Stomach (tissue), 9 donors: ENCODE results near the gene XPO6. TPM values are rescaled to one million over a fixed set of nuclear protein-coding genes. Genes with fewer than 3 reads are reported as not detected.

Source experiments
- DNase-seq, 2 donors: peaks; one replicate each; pipeline versions ENCODE4 v3.0.0 to v3.0.0-alpha.2; 2013 to 2019
- H3K27ac ChIP-seq, 5 donors: fragments of 200-600 bp in 4 of 5; sonication (generic) in 4 of 5; one replicate each; pipeline ENCODE4 v1.5.1; 2013 to 2019; ENCODE audit warnings: mild to moderate bottlenecking in 1 of 5, moderate library complexity in 1 of 5
- H3K27me3 ChIP-seq, 3 donors: fragments of 200-600 bp; sonication (generic); one replicate each; pipeline ENCODE4 v1.5.1; 2017 to 2019; ENCODE audit warnings: mixed run types in 1 of 3
- H3K36me3 ChIP-seq, 4 donors: fragments of 200-600 bp; sonication (generic); 1 replicate in 3 of 4; 2 replicates in 1 of 4; pipeline ENCODE4 v1.5.1; 2016 to 2019
- H3K4me1 ChIP-seq, 4 donors: fragments of 200-600 bp; sonication (generic); one replicate each; pipeline ENCODE4 v1.5.1; 2016 to 2019
- H3K4me3 ChIP-seq, 4 donors: fragments of 200-600 bp; sonication (generic) in 3 of 4; one replicate each; pipeline ENCODE4 v1.5.1; 2016 to 2019; ENCODE audit warnings: mild to moderate bottlenecking in 1 of 4
- H3K9me3 ChIP-seq, 4 donors: fragments of 200-600 bp; sonication (generic); one replicate each; pipeline ENCODE4 v1.5.1; 2016 to 2019
- EP300 ChIP-seq: sonication (generic); formaldehyde crosslinking; IDR thresholded peaks from one replicate; pipeline ENCODE4 v1.6.1; 2017; ENCODE audit warnings: antibody characterized with exemption
- POLR2A ChIP-seq, 4 donors: fragments of 450-650 bp; IDR thresholded peaks; one replicate each; pipeline ENCODE4 v1.6.1; 2016; ENCODE audit warnings: antibody characterized with exemption in 4 of 4, control low read depth in 2 of 4, mild to moderate bottlenecking in 1 of 4, moderate library complexity in 1 of 4
- POLR2AphosphoS5 ChIP-seq, 3 donors: sonication (generic); formaldehyde crosslinking; IDR thresholded peaks; one replicate each; pipeline ENCODE4 v1.6.1; 2016; ENCODE audit warnings: antibody characterized with exemption in 3 of 3
- WGBS, 5 donors: extraction: QIAGEN DNeasy Blood & Tissue Kit in 3 of 5; methylation state at CpG; one replicate each; pipeline versions ENCODE4 v1.1.5 to v1.1.7; 2013 to 2018; 5-methylcytosine and 5-hydroxymethylcytosine counted together
- intact Hi-C: fragments of 100-400 bp; cut with DNase I; formaldehyde crosslinking; loops from one replicate; pipeline ENCODE4 v1.15.1; 2023; ENCODE audit warnings: low total_unique reads
- polyA plus RNA-seq, 3 donors: library from polyadenylated mRNA; stranded (reverse); fragments of 200-250 nt; gene quantifications; one replicate each; pipeline ENCODE4 v1.2.3, GENCODE V29; 2013
- total RNA-seq, 5 donors: library from RNA; depleted of rRNA; stranded (reverse); fragments of >200 nt; gene quantifications; one replicate each; pipeline versions ENCODE4 v1.1.0 to v1.2.3, GENCODE V29; 2014 to 2016
- TF ChIP-seq, protein P1 (sequence below), 7 experiments: fragments of 450-650 bp in 4 of 7; fragments of 200-600 bp in 3 of 7; sonication (generic) in 3 of 7; IDR thresholded peaks; one replicate each; pipeline ENCODE4 v1.5.1; 2016 to 2019; ENCODE audit warnings: antibody characterized with exemption in 7 of 7, control low read depth in 2 of 7, mild to moderate bottlenecking in 1 of 7
- donor health status: healthy with polysubstance abuse.
- donor health status: Bipolar disorder and iron deficiency.
- donor health status: healthy.

XPO6 gene
- total and polyA plus RNA-seq, 8 donors: 37.2 to 241 (median 85.2) TPM

DNA sequence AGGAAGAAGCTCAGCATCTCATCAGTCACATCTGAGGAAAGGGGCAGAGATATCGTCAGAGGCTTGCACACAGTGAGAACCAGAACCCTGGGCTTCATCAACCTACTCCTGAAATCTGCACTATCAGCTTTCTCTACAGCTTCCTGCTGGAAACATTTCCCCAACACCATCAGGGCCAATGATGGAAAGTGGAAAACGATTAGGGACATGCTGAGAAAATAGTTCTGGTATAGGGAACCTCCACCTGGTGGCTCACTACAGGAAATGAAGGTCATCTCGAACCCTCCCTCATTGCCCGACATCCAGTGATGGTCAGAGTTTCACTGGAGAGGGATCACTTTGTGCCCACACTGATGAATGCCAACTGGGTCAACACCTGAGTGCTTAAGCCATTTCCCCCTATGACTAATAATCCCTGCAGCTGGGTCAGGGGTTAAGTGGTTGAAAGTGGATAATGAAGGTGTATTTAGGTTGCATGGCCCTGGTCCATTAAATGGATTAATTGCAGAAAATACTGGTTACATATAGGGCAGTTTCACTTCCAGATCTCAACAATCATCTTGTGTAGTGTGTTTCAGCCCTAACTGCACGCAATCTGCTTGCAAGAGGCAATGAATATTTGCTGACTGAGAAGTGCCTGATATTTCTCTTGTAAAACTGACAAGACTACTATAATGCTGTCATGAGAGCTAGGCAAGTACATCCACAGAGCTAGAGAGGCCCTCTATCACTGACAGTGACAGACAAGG is 105.1 kb downstream of the XPO6 start:
- DNase-seq: no peak
- no peaks in the 10 kb centered on the region for H3K9me3 ChIP-seq
- no peaks in the 10 kb centered on the region for H3K27me3 ChIP-seq
- 75 to 83% (median 82%) methylated on average over 5 of the region's 5 CpGs for WGBS, 5 donors
- no peak overlapping the region for H3K4me3 ChIP-seq
- H3K4me1 ChIP-seq: peaks cover 0 to 3% (median 0%) of the 10 kb centered on the region in 4 donors
- H3K36me3 ChIP-seq: peaks cover 70 to 100% (median 96%) of the 10 kb centered on the region in 4 donors
- no peak for TF ChIP-seq POLR2A (IDR thresholded peaks at IDR 0.05)
- TF ChIP-seq, protein P1, sequence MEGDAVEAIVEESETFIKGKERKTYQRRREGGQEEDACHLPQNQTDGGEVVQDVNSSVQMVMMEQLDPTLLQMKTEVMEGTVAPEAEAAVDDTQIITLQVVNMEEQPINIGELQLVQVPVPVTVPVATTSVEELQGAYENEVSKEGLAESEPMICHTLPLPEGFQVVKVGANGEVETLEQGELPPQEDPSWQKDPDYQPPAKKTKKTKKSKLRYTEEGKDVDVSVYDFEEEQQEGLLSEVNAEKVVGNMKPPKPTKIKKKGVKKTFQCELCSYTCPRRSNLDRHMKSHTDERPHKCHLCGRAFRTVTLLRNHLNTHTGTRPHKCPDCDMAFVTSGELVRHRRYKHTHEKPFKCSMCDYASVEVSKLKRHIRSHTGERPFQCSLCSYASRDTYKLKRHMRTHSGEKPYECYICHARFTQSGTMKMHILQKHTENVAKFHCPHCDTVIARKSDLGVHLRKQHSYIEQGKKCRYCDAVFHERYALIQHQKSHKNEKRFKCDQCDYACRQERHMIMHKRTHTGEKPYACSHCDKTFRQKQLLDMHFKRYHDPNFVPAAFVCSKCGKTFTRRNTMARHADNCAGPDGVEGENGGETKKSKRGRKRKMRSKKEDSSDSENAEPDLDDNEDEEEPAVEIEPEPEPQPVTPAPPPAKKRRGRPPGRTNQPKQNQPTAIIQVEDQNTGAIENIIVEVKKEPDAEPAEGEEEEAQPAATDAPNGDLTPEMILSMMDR (IDR thresholded peaks at IDR 0.05): no peak
- no peak for TF ChIP-seq EP300
- no peak for TF ChIP-seq POLR2AphosphoS5 (IDR thresholded peaks at IDR 0.05)
- no peak overlapping the region for H3K27ac ChIP-seq
- intact Hi-C loops: no loop called here

DNA sequence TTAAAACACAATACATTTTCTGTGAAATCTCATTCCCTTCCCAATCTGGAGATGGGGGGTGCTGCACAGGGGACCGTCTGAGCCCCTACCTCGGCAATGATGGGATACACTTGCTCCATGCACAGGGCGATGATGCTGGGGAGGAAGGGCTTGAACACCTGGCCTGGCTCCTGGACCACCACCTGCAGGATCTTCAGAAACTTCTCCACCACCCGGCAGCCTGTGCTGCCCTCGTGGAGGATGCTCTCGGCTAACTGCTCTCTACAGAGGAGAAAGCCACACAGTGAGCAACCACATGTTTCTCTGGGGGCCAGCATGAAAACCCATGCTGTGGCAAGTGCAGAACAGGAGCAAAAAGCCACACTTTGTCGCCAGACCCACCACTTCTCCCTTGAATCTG is 105.8 kb downstream of the XPO6 start:
- DNase-seq: no peak
- Histone ChIP-seq H3K4me3 (no peak overlapping the region), H3K9me3 (no peaks in the 10 kb centered on the region), H3K27ac (no peak overlapping the region), H3K36me3 (peaks cover 75 to 100% (median 98%) of the 10 kb centered on the region in 4 donors), H3K27me3 (no peaks in the 10 kb centered on the region), H3K4me1 (peaks cover 0 to 3% (median 0%) of the 10 kb centered on the region in 4 donors)
- intact Hi-C loops: no loop called here
- no peak for TF ChIP-seq POLR2A (IDR thresholded peaks at IDR 0.05)
- no peak for TF ChIP-seq POLR2AphosphoS5 (IDR thresholded peaks at IDR 0.05)
- no peak for TF ChIP-seq EP300
- WGBS, 5 donors: 87 to 96% (median 91%) methylated on average over 7 of the region's 7 CpGs

DNA sequence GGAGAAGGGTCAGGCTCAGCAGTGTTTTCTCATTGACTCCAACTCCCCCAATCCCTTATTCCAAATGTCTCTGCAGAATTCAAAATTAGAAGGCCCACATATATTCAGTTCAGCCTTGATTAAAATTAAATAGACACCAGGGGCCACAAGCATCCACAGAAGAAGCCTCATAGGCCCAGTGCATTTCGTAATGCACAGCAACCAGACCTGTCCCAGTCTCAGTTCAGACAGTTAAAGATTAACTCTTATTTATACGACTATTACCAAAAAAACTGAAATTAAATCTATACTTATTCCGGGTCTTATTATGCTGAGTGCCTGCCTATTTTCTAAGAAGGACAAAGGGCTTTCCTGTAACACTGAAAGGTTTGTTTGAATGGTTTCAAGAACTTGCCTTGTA is 106.5 kb downstream of the XPO6 start:
- intact Hi-C loops: no loop called here
- WGBS, 5 donors: 52 to 74% (median 57%) methylated on average over 3 of the region's 3 CpGs

DNA sequence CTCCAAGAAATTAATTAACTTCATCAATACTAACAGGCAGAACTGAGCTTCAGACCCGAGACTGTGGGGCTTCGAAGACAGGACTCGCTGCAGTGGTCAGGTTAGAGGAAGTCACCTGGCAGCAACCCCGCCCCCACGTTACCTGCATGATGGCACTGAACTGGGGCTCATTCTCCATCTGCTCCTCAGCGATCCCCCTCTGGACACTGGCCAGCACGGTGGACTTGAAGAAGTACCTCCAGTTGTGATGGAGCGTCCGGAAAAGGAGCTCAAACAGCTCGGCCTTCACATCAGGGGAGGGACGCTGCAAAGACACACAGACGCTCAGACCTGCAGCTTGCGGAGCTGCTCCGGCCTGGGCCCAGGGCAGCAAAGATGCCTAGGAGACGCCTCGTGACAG is 107.4 kb downstream of the XPO6 start:
- no peak for TF ChIP-seq POLR2AphosphoS5 (IDR thresholded peaks at IDR 0.05)
- no peak for TF ChIP-seq EP300
- TF ChIP-seq, protein P1 (IDR thresholded peaks at IDR 0.05): no peak
- no peak for TF ChIP-seq POLR2A (IDR thresholded peaks at IDR 0.05)
- H3K27me3 ChIP-seq: no peaks in the 10 kb centered on the region
- H3K36me3 ChIP-seq: peaks cover 89 to 100% (median 99%) of the 10 kb centered on the region in 4 donors
- no peak overlapping the region for H3K4me3 ChIP-seq
- H3K27ac ChIP-seq: no peak overlapping the region
- no peak for DNase-seq
- intact Hi-C loops: no loop called here
- WGBS, 5 donors: 87 to 98% (median 95%) methylated on average over 9 to 16 of the region's 16 CpGs
- no peaks in the 10 kb centered on the region for H3K4me1 ChIP-seq
- H3K9me3 ChIP-seq: no peaks in the 10 kb centered on the region

More for the DNA sequence above, 106.5 kb downstream of the XPO6 start:
- Histone ChIP-seq H3K36me3 (peaks cover 82 to 100% (median 99%) of the 10 kb centered on the region in 4 donors), H3K27ac (no peak overlapping the region), H3K4me1 (peaks cover 0 to 3% (median 0%) of the 10 kb centered on the region in 4 donors), H3K4me3 (no peak overlapping the region), H3K9me3 (no peaks in the 10 kb centered on the region), H3K27me3 (no peaks in the 10 kb centered on the region)
- no peak for DNase-seq
- TF ChIP-seq POLR2A (IDR thresholded peaks at IDR 0.05): no peak
- no peak for TF ChIP-seq EP300
- TF ChIP-seq POLR2AphosphoS5 (IDR thresholded peaks at IDR 0.05): no peak
- TF ChIP-seq, protein P1 (IDR thresholded peaks at IDR 0.05): no peak
